ENCODE results near the gene ROR1. TPM values are rescaled to one million over a fixed set of nuclear protein-coding genes. Genes with fewer than 3 reads are reported as not detected.

Gene ROR1
- total RNA-seq, 6 experiments from 2014 or later, result 0.04 to 0.58 (median 0.37) TPM

DNA sequence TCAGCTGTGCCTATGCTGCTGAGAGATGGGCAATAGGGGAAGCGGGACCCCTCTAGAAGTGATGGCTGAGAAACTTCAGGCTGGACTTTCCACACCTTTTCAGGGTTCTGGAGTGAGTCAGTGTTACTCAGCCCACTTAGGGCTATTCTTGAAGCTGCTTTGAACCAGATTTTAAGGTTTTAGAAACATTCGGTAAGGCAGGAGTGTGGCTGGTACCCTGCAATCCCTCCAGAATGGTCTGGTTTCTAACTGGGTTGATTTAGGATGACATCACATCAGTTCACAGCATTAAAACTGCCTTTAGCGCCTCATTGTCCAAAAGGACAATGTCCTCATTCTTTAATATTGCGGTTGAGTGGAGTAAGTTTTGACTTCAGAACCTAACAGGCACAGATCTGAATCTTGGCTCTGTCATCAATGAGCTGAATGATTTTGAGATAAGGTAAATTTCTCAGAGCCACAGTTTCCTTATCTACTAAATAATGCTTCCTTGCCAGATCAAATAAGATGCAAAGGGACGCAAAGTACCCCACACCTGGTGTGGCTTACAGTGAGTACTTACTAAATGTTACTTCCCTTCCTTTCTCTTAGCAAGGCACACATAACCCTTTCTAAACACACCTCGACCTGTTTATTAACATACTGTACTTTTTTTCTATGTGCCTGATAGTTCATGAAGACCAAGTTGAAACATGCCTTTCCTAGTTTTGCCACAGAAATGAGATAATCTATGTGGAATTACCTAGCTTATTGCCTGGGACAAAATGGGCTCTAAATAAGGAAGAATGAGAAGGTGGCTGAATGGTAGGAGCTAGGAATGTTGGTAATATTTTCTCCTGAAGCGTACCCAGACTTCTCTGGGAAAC, 209.8 kb downstream of the ROR1 start:
- Histone ChIP-seq H3K4me1 (no peaks in the 10 kb centered on the region), H3K27me3 (no peaks in the 10 kb centered on the region), H3K9me3 (no peaks in the 10 kb centered on the region), H3K36me3 (no peaks in the 10 kb centered on the region), H3K4me3 (no peak overlapping the region), H3K27ac (no peak overlapping the region)
- DNase-seq (no peak), ATAC-seq (no peak)
- WGBS (ENCODE audit: insufficient coverage, low coverage, low lambda C conversion rate, missing lambda C conversion rate), result 68% methylated on average over 6 of the region's 7 CpGs
- intact Hi-C loops (cut with DNase I), result no loop called here
- TF ChIP-seq, protein P1, sequence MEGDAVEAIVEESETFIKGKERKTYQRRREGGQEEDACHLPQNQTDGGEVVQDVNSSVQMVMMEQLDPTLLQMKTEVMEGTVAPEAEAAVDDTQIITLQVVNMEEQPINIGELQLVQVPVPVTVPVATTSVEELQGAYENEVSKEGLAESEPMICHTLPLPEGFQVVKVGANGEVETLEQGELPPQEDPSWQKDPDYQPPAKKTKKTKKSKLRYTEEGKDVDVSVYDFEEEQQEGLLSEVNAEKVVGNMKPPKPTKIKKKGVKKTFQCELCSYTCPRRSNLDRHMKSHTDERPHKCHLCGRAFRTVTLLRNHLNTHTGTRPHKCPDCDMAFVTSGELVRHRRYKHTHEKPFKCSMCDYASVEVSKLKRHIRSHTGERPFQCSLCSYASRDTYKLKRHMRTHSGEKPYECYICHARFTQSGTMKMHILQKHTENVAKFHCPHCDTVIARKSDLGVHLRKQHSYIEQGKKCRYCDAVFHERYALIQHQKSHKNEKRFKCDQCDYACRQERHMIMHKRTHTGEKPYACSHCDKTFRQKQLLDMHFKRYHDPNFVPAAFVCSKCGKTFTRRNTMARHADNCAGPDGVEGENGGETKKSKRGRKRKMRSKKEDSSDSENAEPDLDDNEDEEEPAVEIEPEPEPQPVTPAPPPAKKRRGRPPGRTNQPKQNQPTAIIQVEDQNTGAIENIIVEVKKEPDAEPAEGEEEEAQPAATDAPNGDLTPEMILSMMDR (IDR thresholded peaks at IDR 0.05), result no peak
- TF ChIP-seq POLR2A (IDR thresholded peaks at IDR 0.05), result no peak

DNA sequence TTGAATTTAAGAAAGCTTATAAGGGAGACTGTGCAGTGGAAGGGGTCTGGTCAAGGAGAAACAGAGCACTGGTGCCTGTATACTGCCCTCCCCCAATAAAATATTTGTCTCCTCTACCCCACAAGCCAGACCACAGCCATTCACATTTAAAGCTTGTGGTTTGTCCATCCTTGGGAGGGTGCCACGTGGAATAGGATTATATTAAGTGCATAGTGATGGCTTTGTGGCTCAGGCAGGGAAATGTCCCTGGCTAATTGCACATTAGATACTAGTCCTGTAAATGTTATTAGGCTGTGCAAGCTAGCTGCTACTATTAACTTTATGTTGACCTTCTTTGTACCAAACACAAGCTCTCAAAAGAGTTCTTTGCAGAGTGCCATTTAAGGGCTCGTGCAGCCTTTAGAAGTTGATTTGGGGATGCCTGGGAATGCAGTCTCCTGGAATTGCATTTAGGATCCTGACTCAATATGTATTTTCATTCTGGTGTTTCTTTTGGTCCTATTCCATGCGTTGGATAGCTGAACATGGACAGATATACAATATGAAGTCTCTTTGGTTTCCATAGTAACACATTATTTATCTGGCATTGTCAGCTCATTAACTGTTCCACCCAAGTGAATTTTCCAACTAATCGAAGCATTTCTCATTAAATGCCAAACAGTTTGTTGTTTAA, 210.6 kb downstream of the ROR1 start:
- 46% methylated on average over 4 of the region's 4 CpGs for WGBS (ENCODE audit: insufficient coverage, low coverage, low lambda C conversion rate, missing lambda C conversion rate)
- intact Hi-C loops (cut with DNase I), result no loop called here

DNA sequence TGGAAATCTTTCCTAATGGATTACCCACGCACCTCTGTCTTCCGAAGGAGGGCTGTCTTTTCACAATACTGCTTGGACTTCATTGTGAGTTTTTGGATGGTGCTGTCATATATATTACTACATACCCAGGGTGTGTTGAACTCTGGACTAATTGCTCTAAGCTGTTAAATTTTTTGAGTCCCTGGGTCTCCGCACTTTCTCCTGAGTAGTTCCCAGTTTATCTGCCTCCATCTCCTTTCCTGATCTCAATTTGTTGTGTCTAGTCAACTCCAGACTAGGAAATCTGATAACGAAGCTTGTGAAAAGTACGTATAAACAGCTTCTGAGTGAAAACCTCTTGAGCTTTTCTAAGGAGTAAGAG, 211.1 kb downstream of the ROR1 start:
- no peak overlapping the region for H3K27ac ChIP-seq
- no peaks in the 10 kb centered on the region for H3K4me1 ChIP-seq
- intact Hi-C loops (cut with DNase I), result no loop called here
- H3K36me3 ChIP-seq, result no peaks in the 10 kb centered on the region
- DNase-seq, result no peak
- WGBS (ENCODE audit: insufficient coverage, low coverage, low lambda C conversion rate, missing lambda C conversion rate), result 64% methylated on average over 4 of the region's 5 CpGs
- H3K27me3 ChIP-seq, result no peaks in the 10 kb centered on the region
- H3K9me3 ChIP-seq, result no peaks in the 10 kb centered on the region
- no peak for ATAC-seq
- H3K4me3 ChIP-seq, result no peak overlapping the region
- TF ChIP-seq POLR2A (IDR thresholded peaks at IDR 0.05), result no peak
- TF ChIP-seq, protein P1 (IDR thresholded peaks at IDR 0.05), result no peak

More for the DNA sequence above, 210.6 kb downstream of the ROR1 start:
- no peaks in the 10 kb centered on the region for H3K36me3 ChIP-seq
- no peak overlapping the region for H3K27ac ChIP-seq
- no peak for TF ChIP-seq POLR2A (IDR thresholded peaks at IDR 0.05)
- no peak overlapping the region for H3K4me3 ChIP-seq
- H3K4me1 ChIP-seq, result no peaks in the 10 kb centered on the region
- no peaks in the 10 kb centered on the region for H3K27me3 ChIP-seq
- H3K9me3 ChIP-seq, result no peaks in the 10 kb centered on the region
- ATAC-seq (no peak), DNase-seq (no peak)

DNA sequence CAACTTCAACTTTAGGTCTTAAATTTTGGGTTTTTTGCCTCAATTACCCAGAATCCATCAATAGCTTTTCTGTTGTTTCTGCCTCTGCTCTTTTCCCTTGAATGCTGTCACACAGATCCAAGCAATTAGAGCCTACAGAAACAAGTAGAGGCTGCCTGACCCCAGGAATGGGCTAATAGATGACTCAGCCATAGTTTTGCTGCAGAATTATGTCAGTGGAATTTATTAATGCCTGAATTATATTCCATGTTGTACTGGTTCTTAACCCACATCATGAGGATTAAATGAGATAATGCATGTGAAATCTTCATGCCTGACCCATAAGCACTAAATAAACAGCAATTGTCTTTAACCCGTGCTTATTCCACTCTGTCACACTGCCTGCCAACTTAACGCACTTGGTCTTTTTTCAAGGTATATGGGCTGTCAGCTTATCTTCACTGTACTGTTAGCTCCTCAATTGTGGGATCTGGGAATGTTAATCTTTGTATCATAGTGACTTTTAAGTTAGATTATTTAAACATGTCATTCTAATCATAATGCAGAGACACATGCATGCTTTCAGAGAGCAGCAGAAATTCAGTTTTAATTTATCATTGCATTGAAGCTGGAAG, 213.3 kb downstream of the ROR1 start:
- no peak for DNase-seq
- Histone ChIP-seq H3K27ac (no peak overlapping the region), H3K36me3 (no peaks in the 10 kb centered on the region), H3K27me3 (no peaks in the 10 kb centered on the region), H3K4me1 (no peaks in the 10 kb centered on the region), H3K9me3 (no peaks in the 10 kb centered on the region), H3K4me3 (no peak overlapping the region)
- intact Hi-C loops (cut with DNase I), result no loop called here
- TF ChIP-seq, protein P1 (IDR thresholded peaks at IDR 0.05), result no peak
- no peak for TF ChIP-seq POLR2A (IDR thresholded peaks at IDR 0.05)
- WGBS (ENCODE audit: insufficient coverage, low coverage, low lambda C conversion rate, missing lambda C conversion rate), result 38% methylated on average over 2 of the region's 2 CpGs
- ATAC-seq, result no peak

DNA sequence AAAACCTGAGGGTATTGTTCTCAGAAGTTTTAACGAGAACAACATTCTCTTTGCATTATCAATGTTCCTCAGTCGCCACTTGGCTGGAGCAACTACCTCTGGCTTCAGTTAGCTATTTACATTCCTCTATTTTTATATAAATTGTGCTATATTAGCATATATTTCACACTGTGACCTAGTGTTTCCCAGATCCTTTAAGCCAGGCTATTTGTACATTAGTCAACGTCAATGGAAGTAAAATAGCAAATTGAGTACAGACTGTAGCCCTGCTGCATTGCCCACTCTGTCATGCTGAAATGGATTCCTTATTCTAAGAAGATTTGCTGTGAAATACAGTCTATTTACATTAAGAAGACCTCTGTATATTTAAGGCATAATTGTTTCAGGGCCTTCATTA, 213.8 kb downstream of the ROR1 start:
- no peak overlapping the region for H3K4me3 ChIP-seq
- intact Hi-C loops (cut with DNase I), result no loop called here
- DNase-seq (no peak), ATAC-seq (no peak)
- no peaks in the 10 kb centered on the region for H3K9me3 ChIP-seq
- H3K27me3 ChIP-seq, result no peaks in the 10 kb centered on the region
- no peak overlapping the region for H3K27ac ChIP-seq
- TF ChIP-seq POLR2A (IDR thresholded peaks at IDR 0.05), result no peak
- TF ChIP-seq, protein P1 (IDR thresholded peaks at IDR 0.05), result no peak
- 61% methylated on average over 3 of the region's 3 CpGs for WGBS (ENCODE audit: insufficient coverage, low coverage, low lambda C conversion rate, missing lambda C conversion rate)
- no peaks in the 10 kb centered on the region for H3K4me1 ChIP-seq
- no peaks in the 10 kb centered on the region for H3K36me3 ChIP-seq

Measured in right lobe of liver (tissue), 6 donors.